Measurements from ENCODE around the gene ZDHHC7. TPM values are rescaled to one million over a fixed set of nuclear protein-coding genes. Genes with fewer than 3 reads are reported as not detected.
A peak's percentile ranks its signal among the peaks of the same experiment; 100 is the strongest.

The ZDHHC7 gene
- total RNA-seq, 4 donors from 2014 or later, result 24.8 to 89.1 (median 69.6) TPM

- H3K27me3 ChIP-seq, result no peaks in the 10 kb centered on the region
- H3K4me1 ChIP-seq, result peaks cover 0 to 12% (median 0%) of the 10 kb centered on the region in 4 donors
- H3K27ac ChIP-seq, result no peak overlapping the region
- H3K9me3 ChIP-seq, result no peaks in the 10 kb centered on the region
- H3K4me3 ChIP-seq, result no peak overlapping the region
- no peak for TF ChIP-seq POLR2A (IDR thresholded peaks at IDR 0.05)
- no peak for TF ChIP-seq CTCF (IDR thresholded peaks at IDR 0.05)
- no peaks in the 10 kb centered on the region for H3K36me3 ChIP-seq
- no peak for DNase-seq
Observed at GRCh38 chr16:85017633-85018032, 6.3 kb upstream of the ZDHHC7 start.

DNA sequence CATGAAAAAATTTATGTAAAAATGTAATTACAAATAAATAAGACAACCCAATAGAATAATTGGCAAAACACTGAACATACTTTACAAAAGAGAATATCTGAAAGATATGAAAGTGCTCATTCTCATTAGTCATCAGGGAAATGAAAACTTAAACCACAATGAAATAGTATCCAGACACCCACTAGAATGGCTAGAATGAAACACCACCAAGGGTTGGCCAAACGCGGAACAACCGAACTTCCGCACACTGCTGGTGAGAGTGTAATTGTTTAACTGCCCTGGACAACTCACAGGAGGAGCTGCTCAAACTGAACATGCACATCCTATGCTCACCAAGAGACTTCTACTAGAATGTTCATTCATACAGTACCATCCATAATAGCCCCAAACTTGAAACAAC, 5.8 kb upstream of the ZDHHC7 start:
- H3K27ac ChIP-seq, result no peak overlapping the region
- H3K27me3 ChIP-seq, result no peaks in the 10 kb centered on the region
- TF ChIP-seq CTCF (IDR thresholded peaks at IDR 0.05) (no peak), POLR2A (IDR thresholded peaks at IDR 0.05) (no peak)
- no peaks in the 10 kb centered on the region for H3K9me3 ChIP-seq
- no peak for DNase-seq
- H3K36me3 ChIP-seq, result no peaks in the 10 kb centered on the region
- H3K4me1 ChIP-seq, result peaks cover 0 to 17% (median 0%) of the 10 kb centered on the region in 4 donors
- no peak overlapping the region for H3K4me3 ChIP-seq

DNA sequence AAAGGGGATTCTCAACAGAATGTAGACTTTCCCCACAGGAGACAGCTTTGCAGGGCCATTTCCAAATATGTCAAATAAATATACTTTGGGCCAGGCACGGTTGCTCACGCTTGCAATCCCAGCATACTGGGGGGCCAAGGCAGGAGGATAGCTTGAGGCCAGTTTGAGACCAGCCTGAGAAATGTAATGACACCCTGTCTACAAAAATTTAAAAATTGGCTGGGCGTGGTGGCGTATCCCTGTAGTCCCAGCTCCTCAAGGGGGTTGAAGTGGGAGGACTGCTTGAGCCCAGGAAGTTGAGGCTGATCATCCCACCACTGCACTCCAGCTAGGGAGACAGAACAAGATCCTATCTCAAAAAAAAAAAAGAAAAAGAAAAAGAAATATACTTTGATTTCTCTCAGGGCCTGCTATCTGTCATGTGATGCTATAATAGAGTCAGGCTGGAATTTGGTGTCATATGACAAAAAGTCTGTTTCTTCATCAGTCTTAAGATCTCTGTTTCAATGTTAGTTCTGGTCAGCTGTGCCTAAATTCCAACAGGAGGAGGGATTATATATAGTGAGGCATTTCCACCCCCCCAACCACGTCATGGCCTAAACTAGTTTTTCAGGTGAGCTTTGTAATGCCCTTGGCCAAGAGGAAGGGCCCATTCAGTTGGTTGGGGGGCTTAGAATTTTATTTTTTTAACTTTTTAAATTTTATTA, 4.3 kb upstream of the ZDHHC7 start:
- peaks cover 0 to 20% (median 0%) of the 10 kb centered on the region in 4 donors for H3K4me1 ChIP-seq
- H3K4me3 ChIP-seq, result no peak overlapping the region
- no peak overlapping the region for H3K27ac ChIP-seq
- no peaks in the 10 kb centered on the region for H3K36me3 ChIP-seq
- no peak for DNase-seq
- no peak for TF ChIP-seq CTCF (IDR thresholded peaks at IDR 0.05)
- no peak for TF ChIP-seq POLR2A (IDR thresholded peaks at IDR 0.05)
- no peaks in the 10 kb centered on the region for H3K27me3 ChIP-seq
- no peaks in the 10 kb centered on the region for H3K9me3 ChIP-seq

DNA sequence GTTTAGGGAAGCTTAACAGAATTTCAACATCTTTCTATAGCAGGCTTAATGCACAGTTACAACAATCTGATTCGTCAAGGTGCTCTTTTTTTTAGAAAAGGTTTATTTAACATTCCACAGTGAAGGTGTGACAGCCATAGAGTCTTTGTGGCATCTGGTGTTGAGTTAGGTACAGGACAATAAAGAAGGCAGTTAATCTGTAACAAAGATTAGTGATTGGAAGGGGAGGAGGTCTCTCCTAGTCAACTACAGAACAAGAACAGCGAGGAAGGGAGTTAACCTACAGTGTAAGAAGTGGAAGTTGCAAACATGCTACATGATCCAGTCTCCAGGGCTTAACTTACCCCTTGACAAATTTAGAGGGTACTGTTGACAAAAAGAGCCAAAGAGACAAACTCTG, 3.0 kb upstream of the ZDHHC7 start:
- no peak overlapping the region for H3K4me3 ChIP-seq
- no peaks in the 10 kb centered on the region for H3K9me3 ChIP-seq
- no peaks in the 10 kb centered on the region for H3K27me3 ChIP-seq
- peak overlapping the region in 1 of 4 donors; percentile 69 for H3K27ac ChIP-seq
- no peaks in the 10 kb centered on the region for H3K36me3 ChIP-seq
- DNase-seq, result no peak
- no peak for TF ChIP-seq POLR2A (IDR thresholded peaks at IDR 0.05)
- TF ChIP-seq CTCF (IDR thresholded peaks at IDR 0.05), result no peak
- peaks cover 0 to 25% (median 5%) of the 10 kb centered on the region in 4 donors for H3K4me1 ChIP-seq

DNA sequence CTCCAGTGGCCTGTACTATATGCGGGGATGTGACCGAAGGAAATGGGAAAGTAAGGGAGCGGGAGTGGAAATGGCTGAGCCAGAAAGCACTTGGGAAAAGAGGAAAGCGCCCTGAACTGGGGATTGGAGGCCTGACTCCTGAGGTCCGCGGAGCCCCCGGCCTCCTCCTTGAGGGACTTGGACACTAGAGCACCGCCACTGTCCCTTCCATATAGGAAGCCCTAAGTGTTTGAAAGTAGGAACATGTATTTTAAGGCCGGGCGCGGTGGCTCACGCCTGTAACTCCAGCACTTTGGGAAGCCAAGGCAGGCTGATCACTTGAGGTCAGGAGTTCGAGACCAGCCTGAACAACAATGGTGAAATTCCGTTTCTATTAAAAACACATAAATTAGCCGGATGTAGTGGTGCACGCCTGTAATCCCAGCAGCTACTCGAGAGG, 530 bp upstream of the ZDHHC7 start:
- Histone ChIP-seq H3K36me3 (no peaks in the 10 kb centered on the region), H3K4me1 (peaks cover 0 to 36% (median 5%) of the 10 kb centered on the region in 4 donors), H3K9me3 (no peaks in the 10 kb centered on the region), H3K27me3 (no peaks in the 10 kb centered on the region), H3K4me3 (peak overlapping the region; percentile 72 to 93 (median 82)), H3K27ac (peak overlapping the region; percentile 92 to 98 (median 92))
- no peak for TF ChIP-seq POLR2A (IDR thresholded peaks at IDR 0.05)
- TF ChIP-seq CTCF (IDR thresholded peaks at IDR 0.05), result no peak
- DNase-seq, result peak in 1 of 3 donors; percentile 25
